K562 (cell line): ENCODE results near the gene MED22. TPM values are rescaled to one million over a fixed set of nuclear protein-coding genes. Genes with fewer than 3 reads are reported as not detected.

Source experiments
- CLOCK ChIP-seq: fragments of 250-450 bp; sonication (Bioruptor Pico); IDR thresholded peaks from 2 replicates; pipeline ENCODE4 v1.4.0; 2020; ENCODE audit warnings: mild to moderate bottlenecking, moderate library complexity, borderline replicate concordance
- DDX20 ChIP-seq: fragments of 450-650 bp; IDR thresholded peaks from 2 replicates; pipeline ENCODE4 v1.6.1; 2016; ENCODE audit warnings: missing genetic modification characterization, low read depth, mild to moderate bottlenecking, missing compliant biosample characterization, moderate library complexity
- EP300 ChIP-seq: IDR thresholded peaks from 2 replicates; pipeline ENCODE4 v1.6.1; 2012; ENCODE audit warnings: low read length, improper control_type of control experiment
- EWSR1 ChIP-seq: fragments of 450-650 bp; IDR thresholded peaks from 2 replicates; pipeline ENCODE4 v1.6.1; 2018; ENCODE audit warnings: borderline replicate concordance, mild to moderate bottlenecking, low read depth, moderate library complexity; ENCODE audit not compliant: partially characterized antibody
- FOXA1 ChIP-seq: fragments of 450-650 bp; IDR thresholded peaks from 2 replicates; pipeline ENCODE4 v1.6.1; 2016; ENCODE audit warnings: mild to moderate bottlenecking, borderline replicate concordance
- GTF2E2 ChIP-seq: fragments of 200-800 bp; sonication (Bioruptor generic); IDR thresholded peaks from 2 replicates; pipeline ENCODE4 v1.6.1; 2016; ENCODE audit warnings: missing genetic modification characterization, missing compliant biosample characterization
- MAZ ChIP-seq, 2 experiments: fragments of 450-650 bp in 1 of 2; sonication (generic) in 1 of 2; formaldehyde crosslinking; IDR thresholded peaks in 1 of 2; conservative IDR thresholded peaks in 1 of 2; 2 replicates each; pipeline versions ENCODE4 v1.4.0 to v1.5.0; 2020; ENCODE audit warnings: mild to moderate bottlenecking in 1 of 2, missing genetic modification reagents in 1 of 2
- MEF2D ChIP-seq: conservative IDR thresholded peaks from 2 replicates; pipeline ENCODE4 v1.6.1; 2016; ENCODE audit warnings: low read depth, missing genetic modification characterization, missing compliant biosample characterization
- MIER1 ChIP-seq: fragments of 450-650 bp; IDR thresholded peaks from 2 replicates; pipeline ENCODE4 v1.6.1; 2016; ENCODE audit warnings: antibody characterized with exemption, mild to moderate bottlenecking, low read depth
- MYBL2 ChIP-seq, 2 experiments: fragments of 450-650 bp in 1 of 2; sonication (generic) in 1 of 2; formaldehyde crosslinking in 1 of 2; IDR thresholded peaks; 2 replicates each; pipeline versions ENCODE4 v1.6.1 to v1.8.1; 2017 to 2022; ENCODE audit warnings: borderline replicate concordance in 1 of 2, inconsistent platforms in 1 of 2, low read depth in 1 of 2, mild to moderate bottlenecking in 1 of 2, missing genetic modification reagents in 1 of 2, moderate library complexity in 1 of 2
- NFE2 ChIP-seq: IDR thresholded peaks from 2 replicates; pipeline ENCODE4 v1.6.1; 2014; ENCODE audit warnings: antibody characterized with exemption, low read depth
- SIN3B ChIP-seq: fragments of 450-650 bp; IDR thresholded peaks from 2 replicates; pipeline ENCODE4 v1.6.1; 2017; ENCODE audit warnings: low read depth, mild to moderate bottlenecking, moderate library complexity
- XRCC3 ChIP-seq: fragments of 450-650 bp; IDR thresholded peaks from 2 replicates; pipeline ENCODE4 v1.6.1; 2017; ENCODE audit warnings: mild to moderate bottlenecking, moderate library complexity
- ZC3H4 ChIP-seq: sonication (generic); formaldehyde crosslinking; IDR thresholded peaks from 2 replicates; pipeline ENCODE4 v1.9.0; 2021; ENCODE audit warnings: missing genetic modification reagents, borderline replicate concordance
- ZNF165 ChIP-seq: fragments of 250-450 bp; sonication (Bioruptor Pico); IDR thresholded peaks from 2 replicates; pipeline ENCODE4 v1.4.0; 2020; ENCODE audit warnings: borderline replicate concordance
- ZNF766 ChIP-seq: fragments of 200-800 bp; sonication (Bioruptor generic); conservative IDR thresholded peaks from 2 replicates; pipeline ENCODE4 v1.6.1; 2016; ENCODE audit warnings: missing genetic modification characterization, missing compliant biosample characterization
- polyA plus RNA-seq, 8 experiments: library from polyadenylated mRNA; depleted of rRNA in 4 of 8; stranded (reverse) in 5 of 8; unstranded in 3 of 8; fragments of >200 nt; fragmentation: Nextera tagmentation in 2 of 8; fragmentation: Illumina TruSeq in 1 of 8; extraction: Ambion mirVana in 2 of 8; extraction: Trizol in 1 of 8; gene quantifications; 2 replicates each; pipeline versions ENCODE4 v1.2.1 to v1.2.3, GENCODE V29; 2011 to 2014; ENCODE audit warnings: inconsistent platforms in 1 of 8, missing spikeins in 1 of 8
- total RNA-seq, 7 experiments: library from RNA; depleted of rRNA in 6 of 7; stranded (reverse); fragments of >200 nt in 6 of 7; fragmentation: Illumina TruSeq in 2 of 7; extraction: Trizol in 2 of 7; gene quantifications; 2 replicates each; pipeline versions ENCODE4 v1.2.1 to v1.2.3, GENCODE V29; 2011 to 2021; ENCODE audit warnings: low replicate concordance in 1 of 7
- TF ChIP-seq, protein P1 (sequence below), 2 experiments: fragments of 450-650 bp; conservative IDR thresholded peaks; 2 replicates each; pipeline ENCODE4 v1.6.1; 2017; ENCODE audit warnings: mild to moderate bottlenecking in 2 of 2, moderate library complexity in 2 of 2
- TF ChIP-seq, protein P2 (sequence below): fragments of 450-650 bp; IDR thresholded peaks from 2 replicates; pipeline ENCODE4 v1.7.1; 2018; ENCODE audit warnings: mild to moderate bottlenecking, low read depth; ENCODE audit not compliant: partially characterized antibody

Gene MED22
- total and polyA plus RNA-seq, 9 of the 15 experiments (the other 6 are each of a cell fraction or from before 2014, with no cell fraction given): 0.73 to 35.6 (median 22.3) TPM

GRCh38 chr9:133351908-133352634, 4.1 kb upstream of the MED22 start (continued):
- TF ChIP-seq EWSR1: no peak
- TF ChIP-seq, protein P1, sequence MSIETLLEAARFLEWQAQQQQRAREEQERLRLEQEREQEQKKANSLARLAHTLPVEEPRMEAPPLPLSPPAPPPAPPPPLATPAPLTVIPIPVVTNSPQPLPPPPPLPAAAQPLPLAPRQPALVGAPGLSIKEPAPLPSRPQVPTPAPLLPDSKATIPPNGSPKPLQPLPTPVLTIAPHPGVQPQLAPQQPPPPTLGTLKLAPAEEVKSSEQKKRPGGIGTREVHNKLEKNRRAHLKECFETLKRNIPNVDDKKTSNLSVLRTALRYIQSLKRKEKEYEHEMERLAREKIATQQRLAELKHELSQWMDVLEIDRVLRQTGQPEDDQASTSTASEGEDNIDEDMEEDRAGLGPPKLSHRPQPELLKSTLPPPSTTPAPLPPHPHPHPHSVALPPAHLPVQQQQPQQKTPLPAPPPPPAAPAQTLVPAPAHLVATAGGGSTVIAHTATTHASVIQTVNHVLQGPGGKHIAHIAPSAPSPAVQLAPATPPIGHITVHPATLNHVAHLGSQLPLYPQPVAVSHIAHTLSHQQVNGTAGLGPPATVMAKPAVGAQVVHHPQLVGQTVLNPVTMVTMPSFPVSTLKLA (conservative IDR thresholded peaks at IDR 0.05): 0 out of 4 replicates have a peak, but pooled peaks have one; percentile 10 to 27
- 0 out of 4 replicates have a peak, but pooled peaks of 1 of the 2 experiments have one; percentile 30 for TF ChIP-seq MAZ (CRISPR knock-in tag; conservative IDR thresholded peaks at IDR 0.05 in 1 of 2, IDR thresholded peaks at IDR 0.05 in 1 of 2)
- no peak for TF ChIP-seq FOXA1
- no peak for TF ChIP-seq MYBL2 (IDR thresholded peaks at IDR 0.05; ENCODE audit: low read depth)
- TF ChIP-seq MYBL2 (CRISPR knock-in tag; IDR thresholded peaks at IDR 0.05; ENCODE audit: borderline replicate concordance): no peak
- TF ChIP-seq ZNF165: no peak
- TF ChIP-seq DDX20: no peak
- no peak for TF ChIP-seq ZC3H4 (CRISPR knock-in tag)
- no peak for TF ChIP-seq EP300
- no peak for TF ChIP-seq CLOCK (CRISPR knock-in tag)
- TF ChIP-seq SIN3B: no peak
- TF ChIP-seq XRCC3: no peak
- TF ChIP-seq MEF2D: no peak
- no peak for TF ChIP-seq ZNF766
- no peak for TF ChIP-seq MIER1
- TF ChIP-seq NFE2: no peak
- TF ChIP-seq, protein P2, sequence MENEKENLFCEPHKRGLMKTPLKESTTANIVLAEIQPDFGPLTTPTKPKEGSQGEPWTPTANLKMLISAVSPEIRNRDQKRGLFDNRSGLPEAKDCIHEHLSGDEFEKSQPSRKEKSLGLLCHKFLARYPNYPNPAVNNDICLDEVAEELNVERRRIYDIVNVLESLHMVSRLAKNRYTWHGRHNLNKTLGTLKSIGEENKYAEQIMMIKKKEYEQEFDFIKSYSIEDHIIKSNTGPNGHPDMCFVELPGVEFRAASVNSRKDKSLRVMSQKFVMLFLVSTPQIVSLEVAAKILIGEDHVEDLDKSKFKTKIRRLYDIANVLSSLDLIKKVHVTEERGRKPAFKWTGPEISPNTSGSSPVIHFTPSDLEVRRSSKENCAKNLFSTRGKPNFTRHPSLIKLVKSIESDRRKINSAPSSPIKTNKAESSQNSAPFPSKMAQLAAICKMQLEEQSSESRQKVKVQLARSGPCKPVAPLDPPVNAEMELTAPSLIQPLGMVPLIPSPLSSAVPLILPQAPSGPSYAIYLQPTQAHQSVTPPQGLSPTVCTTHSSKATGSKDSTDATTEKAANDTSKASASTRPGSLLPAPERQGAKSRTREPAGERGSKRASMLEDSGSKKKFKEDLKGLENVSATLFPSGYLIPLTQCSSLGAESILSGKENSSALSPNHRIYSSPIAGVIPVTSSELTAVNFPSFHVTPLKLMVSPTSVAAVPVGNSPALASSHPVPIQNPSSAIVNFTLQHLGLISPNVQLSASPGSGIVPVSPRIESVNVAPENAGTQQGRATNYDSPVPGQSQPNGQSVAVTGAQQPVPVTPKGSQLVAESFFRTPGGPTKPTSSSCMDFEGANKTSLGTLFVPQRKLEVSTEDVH: peak; percentile 67
- no peak for TF ChIP-seq GTF2E2
